ENCODE results near the gene FILIP1.

DNA sequence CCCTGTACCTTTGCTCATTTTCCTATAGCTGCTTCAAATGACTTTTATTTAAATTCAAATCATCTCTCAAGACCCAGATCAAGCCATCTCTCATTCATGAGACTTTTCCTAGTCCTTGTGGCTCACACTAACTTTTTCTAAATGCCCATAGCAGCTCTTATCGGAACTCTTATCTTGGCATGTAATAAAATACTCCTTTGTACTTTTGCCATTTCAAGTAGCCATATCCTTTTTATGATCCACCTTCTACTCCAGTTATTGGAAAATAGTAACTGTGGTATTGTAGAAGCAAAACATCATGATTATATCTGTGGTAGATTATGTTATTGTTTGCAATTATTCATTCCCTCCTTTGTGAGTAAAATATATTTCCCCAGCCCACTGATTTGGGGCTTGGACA is 37.6 kb upstream of the FILIP1 start:
- TF ChIP-seq CTCF (IDR thresholded peaks at IDR 0.05; ENCODE audit: insufficient read depth, low read length) (no peak), REST (IDR thresholded peaks at IDR 0.05; ENCODE audit: insufficient replicate concordance, low read depth) (no peak), SPI1 (IDR thresholded peaks at IDR 0.05; ENCODE audit: borderline replicate concordance, low read depth) (no peak), POLR2AphosphoS5 (IDR thresholded peaks at IDR 0.05; ENCODE audit: low read depth) (no peak)

Measured in HL-60 (cell line).